Spleen (tissue), 7 donors: ENCODE data around the gene CENPS.

Experiments
- POLR2A ChIP-seq, 3 donors: fragments of 450-650 bp; IDR thresholded peaks; one replicate each; pipeline ENCODE4 v1.5.1; 2017; ENCODE audit warnings: antibody characterized with exemption in 3 of 3, mild to moderate bottlenecking in 1 of 3
- POLR2AphosphoS5 ChIP-seq, 3 donors: sonication (generic); formaldehyde crosslinking; IDR thresholded peaks; one replicate each; pipeline ENCODE4 v1.5.1; 2017; ENCODE audit warnings: antibody characterized with exemption in 3 of 3
- TF ChIP-seq, protein P1 (sequence below), 11 experiments: fragments of 200-600 bp in 7 of 11; fragments of 450-650 bp in 4 of 11; sonication (generic) in 4 of 11; IDR thresholded peaks in 8 of 11; conservative IDR thresholded peaks in 3 of 11; 1 replicate in 7 of 11; 2 replicates in 4 of 11; pipeline versions ENCODE4 v1.4.0 to v1.8.0; 2016 to 2021; ENCODE audit warnings: antibody characterized with exemption in 11 of 11, inconsistent platforms in 4 of 11, mild to moderate bottlenecking in 1 of 11
- donor health status: DM: no; HTN: no; CAD: no; lungs with moderate emphysema.
- donor health status: DM: no; HTN: no; CAD: no.
- donor health status: DM: no; HTN: no; CAD: no.

DNA sequence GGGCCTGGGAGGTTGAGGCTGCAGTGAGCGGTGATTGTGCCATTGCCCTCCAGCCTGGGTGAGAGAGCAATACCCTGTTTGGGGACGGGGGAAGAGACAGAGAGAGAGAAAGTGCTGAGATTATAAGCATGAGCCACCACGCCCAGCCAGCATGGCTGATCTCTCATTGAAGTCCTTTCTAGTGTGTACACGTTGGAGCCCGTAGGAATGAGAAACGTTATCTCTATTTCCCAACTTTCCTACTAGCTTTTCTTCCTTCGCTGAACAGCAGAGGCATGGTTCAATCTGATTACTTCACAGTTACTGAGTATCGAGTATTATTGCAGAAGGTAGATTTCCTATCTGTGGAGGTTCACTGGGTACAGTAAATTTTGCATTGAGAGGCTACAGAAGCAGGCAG is 49.1 kb downstream of the CENPS start:
- TF ChIP-seq, protein P1, sequence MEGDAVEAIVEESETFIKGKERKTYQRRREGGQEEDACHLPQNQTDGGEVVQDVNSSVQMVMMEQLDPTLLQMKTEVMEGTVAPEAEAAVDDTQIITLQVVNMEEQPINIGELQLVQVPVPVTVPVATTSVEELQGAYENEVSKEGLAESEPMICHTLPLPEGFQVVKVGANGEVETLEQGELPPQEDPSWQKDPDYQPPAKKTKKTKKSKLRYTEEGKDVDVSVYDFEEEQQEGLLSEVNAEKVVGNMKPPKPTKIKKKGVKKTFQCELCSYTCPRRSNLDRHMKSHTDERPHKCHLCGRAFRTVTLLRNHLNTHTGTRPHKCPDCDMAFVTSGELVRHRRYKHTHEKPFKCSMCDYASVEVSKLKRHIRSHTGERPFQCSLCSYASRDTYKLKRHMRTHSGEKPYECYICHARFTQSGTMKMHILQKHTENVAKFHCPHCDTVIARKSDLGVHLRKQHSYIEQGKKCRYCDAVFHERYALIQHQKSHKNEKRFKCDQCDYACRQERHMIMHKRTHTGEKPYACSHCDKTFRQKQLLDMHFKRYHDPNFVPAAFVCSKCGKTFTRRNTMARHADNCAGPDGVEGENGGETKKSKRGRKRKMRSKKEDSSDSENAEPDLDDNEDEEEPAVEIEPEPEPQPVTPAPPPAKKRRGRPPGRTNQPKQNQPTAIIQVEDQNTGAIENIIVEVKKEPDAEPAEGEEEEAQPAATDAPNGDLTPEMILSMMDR (IDR thresholded peaks at IDR 0.05 in 8 of 11, conservative IDR thresholded peaks at IDR 0.05 in 3 of 11), result no peak
- no peak for TF ChIP-seq POLR2AphosphoS5 (IDR thresholded peaks at IDR 0.05)
- TF ChIP-seq POLR2A (IDR thresholded peaks at IDR 0.05), result no peak
